Activated T-cell treated with anti-CD3 and anti-CD28 coated beads for 48 hours (primary cell): ENCODE data around the gene ACOT6.
"Not testable (repeated sequence)": the region's sequence is repeated elsewhere in the genome, so short reads cannot be mapped to it uniquely, and the experiment has no call there.

Source experiments
- DNase-seq: peaks from one replicate; pipeline ENCODE4 v3.0.0-alpha.2; 2020; ENCODE audit warnings: low read depth

ACOT6 gene

GRCh38 chr14:73612339-73613045 lies at the start of gene ACOT6:
Gene ACOT6 (plus strand): TSS chr14:73612517. CDS start chr14:73612572, 55 bp downstream.
- peak; percentile 62 for DNase-seq

GRCh38 chr14:73562696-73563095 lies 49.6 kb upstream of the ACOT6 start:
- DNase-seq, result not testable (repeated sequence)

- DNase-seq, result not testable (repeated sequence)
Measured at GRCh38 chr14:73566431-73566830, 45.9 kb upstream of the ACOT6 start.

- DNase-seq, result not testable (repeated sequence)
Measured at GRCh38 chr14:73566935-73567334, 45.4 kb upstream of the ACOT6 start.

- DNase-seq, result no peak
Measured at GRCh38 chr14:73567358-73567757, 45.0 kb upstream of the ACOT6 start.

GRCh38 chr14:73567951-73568885 lies 44.1 kb upstream of the ACOT6 start:
- DNase-seq, result no peak

GRCh38 chr14:73568886-73569184 lies 43.5 kb upstream of the ACOT6 start:
- DNase-seq, result not testable (repeated sequence)

- DNase-seq, result peak; percentile 81
Measured at GRCh38 chr14:73569185-73569958, 42.9 kb upstream of the ACOT6 start, which contains the start of gene ACOT2. Gene ACOT2 (plus strand): TSS chr14:73569213. CDS start chr14:73569241, 28 bp downstream.

- DNase-seq, result peak; percentile 61
Measured at GRCh38 chr14:73570913-73571312, 41.4 kb upstream of the ACOT6 start.

GRCh38 chr14:73573034-73573433 lies 39.3 kb upstream of the ACOT6 start:
- DNase-seq, result not testable (repeated sequence)

- DNase-seq, result not testable (repeated sequence)
Measured at GRCh38 chr14:73573740-73574139, 38.6 kb upstream of the ACOT6 start.

GRCh38 chr14:73574251-73574650 lies 38.1 kb upstream of the ACOT6 start:
- not testable (repeated sequence) for DNase-seq

GRCh38 chr14:73576391-73576790 lies 35.9 kb upstream of the ACOT6 start:
- DNase-seq, result no peak

- DNase-seq, result not testable (repeated sequence)
Measured at GRCh38 chr14:73577214-73577613, 35.1 kb upstream of the ACOT6 start.

GRCh38 chr14:73582102-73582979 lies 30.0 kb upstream of the ACOT6 start:
- not testable (repeated sequence) for DNase-seq

GRCh38 chr14:73588695-73589094 lies 23.6 kb upstream of the ACOT6 start:
- no peak for DNase-seq

- no peak for DNase-seq
Measured at GRCh38 chr14:73589116-73589515, 23.2 kb upstream of the ACOT6 start.

GRCh38 chr14:73590673-73591004 lies 21.7 kb upstream of the ACOT6 start:
- DNase-seq, result not testable (repeated sequence)

GRCh38 chr14:73591690-73592449 lies 20.4 kb upstream of the ACOT6 start, which contains the start of gene ACOT4:
Gene ACOT4 (plus strand): TSS chr14:73591873. CDS start chr14:73591960, 87 bp downstream.
- peak; percentile 54 for DNase-seq

GRCh38 chr14:73594491-73594890 lies 17.8 kb upstream of the ACOT6 start:
- no peak for DNase-seq
